HCT116 (cell line): ENCODE data around the gene TPMT. TPM values are rescaled to one million over a fixed set of nuclear protein-coding genes. Genes with fewer than 3 reads are reported as not detected.

Experiments used
- ATAC-seq: fragments of 200-7000 bp; cut with Tn5 transposase; 2 replicates; pipeline ENCODE4 v1.9.1; 2020; ENCODE audit warnings: mild to moderate bottlenecking, moderate library complexity
- BruUV-seq: library from RNA; stranded (reverse); fragments of 400-500 nt; replicated peaks from 2 replicates; lab custom pipeline; 2021; lab: Mats Ljungman, UMichigan
- CTCF ChIA-PET: fragments of 300-600 bp; sonication (Branson Sonifier 250); formaldehyde crosslinking; loops from one replicate; lab custom pipeline; 2021; ENCODE audit warnings: antibody characterized with exemption; lab: Charles Lee
- POLR2A ChIA-PET: fragments of 300-600, 350-600 bp; sonication (Branson Sonifier 250); formaldehyde crosslinking; loops from one replicate; lab custom pipeline; 2021; ENCODE audit warnings: antibody characterized with exemption; lab: Charles Lee
- RAD21 ChIA-PET, 2 experiments: fragments of 300-600 bp; sonication (Branson Sonifier 250); formaldehyde crosslinking; loops; one replicate each; lab custom pipeline; 2023; ENCODE audit warnings: low total read pairs in 2 of 2; ENCODE audit not compliant: uncharacterized antibody in 2 of 2, unreplicated experiment in 2 of 2, low non-redundant PET in 1 of 2; lab: Charles Lee
- DNase-seq: peaks from one replicate; pipeline ENCODE4 v3.0.0-alpha.2; 2010; ENCODE audit warnings: low read depth, low spot score
- H2AFZ ChIP-seq: fragments of 200-600 bp; shearing (Covaris generic), sonication (generic); 2 replicates; pipeline ENCODE4 v1.6.1; 2017; ENCODE audit warnings: low read depth, mixed run types, mixed read lengths, antibody characterized with exemption, low read length; ENCODE audit not compliant: poor library complexity, severe bottlenecking
- H3K27ac ChIP-seq: 2 replicates; pipeline ENCODE4 v1.5.1; 2012; ENCODE audit warnings: low read depth, low read length
- H3K27me3 ChIP-seq: fragments of 200-600 bp; sonication (generic); 2 replicates; pipeline ENCODE4 v1.6.1; 2016; ENCODE audit warnings: mixed run types, low read length, mixed read lengths; ENCODE audit not compliant: insufficient read depth
- H3K36me3 ChIP-seq, 2 experiments: fragments of 200-500 bp in 1 of 2; fragments of 200-600 bp in 1 of 2; sonication (Bioruptor generic) in 1 of 2; sonication (generic) in 1 of 2; 2 replicates each; pipeline versions ENCODE4 v1.5.1 to v1.6.1; 2014 to 2016; ENCODE audit warnings: low read length in 2 of 2, inconsistent platforms in 1 of 2, mixed read lengths in 1 of 2, mixed run types in 1 of 2; ENCODE audit not compliant: insufficient read depth in 2 of 2, control insufficient read depth in 1 of 2
- H3K4me1 ChIP-seq, 2 experiments: fragments of 200-600 bp in 1 of 2; sonication (generic) in 1 of 2; 2 replicates each; pipeline versions ENCODE4 v1.5.1 to v1.6.1; 2012 to 2017; ENCODE audit warnings: low read length in 2 of 2, inconsistent platforms in 1 of 2, mild to moderate bottlenecking in 1 of 2, mixed read lengths in 1 of 2, mixed run types in 1 of 2, moderate library complexity in 1 of 2; ENCODE audit not compliant: insufficient read depth in 2 of 2, control insufficient read depth in 1 of 2
- H3K4me2 ChIP-seq: fragments of 200-600 bp; sonication (generic); 2 replicates; pipeline ENCODE4 v1.6.1; 2017; ENCODE audit warnings: mixed run types, low read length, mixed read lengths
- H3K4me3 ChIP-seq, 2 experiments: fragments of 200-600 bp in 1 of 2; sonication (generic) in 1 of 2; replicated peaks in 1 of 2; 2 replicates each; pipeline ENCODE4 v1.5.1; 2011 to 2016; ENCODE audit warnings: low read length in 2 of 2, control low read depth in 1 of 2, low read depth in 1 of 2, mild to moderate bottlenecking in 1 of 2, mixed read lengths in 1 of 2, mixed run types in 1 of 2
- H3K79me2 ChIP-seq: fragments of 200-600 bp; sonication (generic); 2 replicates; pipeline ENCODE4 v1.6.1; 2017; ENCODE audit warnings: mild to moderate bottlenecking, mixed run types, low read length, moderate library complexity, mixed read lengths; ENCODE audit not compliant: insufficient read depth
- H3K9ac ChIP-seq: fragments of 200-600 bp; sonication (generic); 2 replicates; pipeline ENCODE4 v1.6.1; 2016; ENCODE audit warnings: low read length, mixed read lengths
- H3K9me2 ChIP-seq: fragments of 200-600 bp; sonication (generic), shearing (Covaris generic); 2 replicates; pipeline ENCODE4 v1.6.1; 2017; ENCODE audit warnings: mixed run types, mild to moderate bottlenecking, moderate library complexity; ENCODE audit not compliant: insufficient read depth
- H3K9me3 ChIP-seq, 2 experiments: fragments of 200-500 bp in 1 of 2; fragments of 200-600 bp in 1 of 2; sonication (Bioruptor generic) in 1 of 2; sonication (generic) in 1 of 2; 2 replicates each; pipeline ENCODE4 v1.6.1; 2014 to 2017; ENCODE audit warnings: low read length in 2 of 2, mixed read lengths in 2 of 2, inconsistent platforms in 1 of 2, low read depth in 1 of 2, mild to moderate bottlenecking in 1 of 2, mixed run types in 1 of 2, moderate library complexity in 1 of 2; ENCODE audit not compliant: control insufficient read depth in 1 of 2, insufficient read depth in 1 of 2
- H4K20me1 ChIP-seq: fragments of 200-600 bp; sonication (generic), shearing (Covaris generic); 2 replicates; pipeline ENCODE4 v1.6.1; 2017; ENCODE audit warnings: mixed run types, mild to moderate bottlenecking, moderate library complexity; ENCODE audit not compliant: insufficient read depth
- ATF3 ChIP-seq: IDR thresholded peaks from 2 replicates; pipeline ENCODE4 v1.6.1; 2012
- CBX3 ChIP-seq: IDR thresholded peaks from 2 replicates; pipeline ENCODE4 v1.6.1; 2012; ENCODE audit warnings: low read depth
- CEBPB ChIP-seq: IDR thresholded peaks from 2 replicates; pipeline ENCODE4 v1.6.1; 2012; ENCODE audit warnings: low read depth
- EGR1 ChIP-seq: IDR thresholded peaks from 2 replicates; pipeline ENCODE4 v1.6.1; 2012; ENCODE audit warnings: low read depth
- EZH2 ChIP-seq: fragments of 200-600 bp; sonication (generic); IDR thresholded peaks from 2 replicates; pipeline ENCODE4 v1.6.1; 2017; ENCODE audit warnings: antibody characterized with exemption, mixed run types
- EZH2phosphoT487 ChIP-seq: fragments of 200-600 bp; IDR thresholded peaks from 2 replicates; pipeline ENCODE4 v1.6.1; 2018; ENCODE audit warnings: antibody characterized with exemption, borderline replicate concordance
- FOSL1 ChIP-seq: IDR thresholded peaks from 2 replicates; pipeline ENCODE4 v1.6.1; 2012; ENCODE audit warnings: low read depth
- POLR2A ChIP-seq: IDR thresholded peaks from 2 replicates; pipeline ENCODE4 v1.7.0; 2011; ENCODE audit warnings: borderline replicate concordance; ENCODE audit not compliant: insufficient read depth, insufficient read length; ENCODE audit errors: extremely low read depth
- POLR2AphosphoS5 ChIP-seq: IDR thresholded peaks from 2 replicates; pipeline ENCODE4 v1.6.1; 2011; ENCODE audit warnings: mild to moderate bottlenecking, low read depth, low read length, moderate library complexity
- SIN3A ChIP-seq: IDR thresholded peaks from 2 replicates; pipeline ENCODE4 v1.6.1; 2012; ENCODE audit warnings: low read depth
- SP1 ChIP-seq: IDR thresholded peaks from 2 replicates; pipeline ENCODE4 v1.6.1; 2012; ENCODE audit warnings: low read depth
- YY1 ChIP-seq: IDR thresholded peaks from 2 replicates; pipeline ENCODE4 v1.6.1; 2011; ENCODE audit warnings: low read length, low read depth, moderate library complexity, mild to moderate bottlenecking; ENCODE audit not compliant: insufficient replicate concordance; ENCODE audit errors: extremely low read depth
- ZBTB33 ChIP-seq: IDR thresholded peaks from 2 replicates; pipeline ENCODE4 v1.6.1; 2011; ENCODE audit warnings: mild to moderate bottlenecking, low read length, moderate library complexity; ENCODE audit not compliant: insufficient replicate concordance; ENCODE audit errors: extremely low read depth
- ZFX ChIP-seq: fragments of 450-650 bp; IDR thresholded peaks from 2 replicates; pipeline ENCODE4 v1.6.1; 2017
- ZNF274 ChIP-seq: fragments of 200-500 bp; sonication (Bioruptor generic); IDR thresholded peaks from 2 replicates; pipeline ENCODE4 v1.6.1; 2014; ENCODE audit warnings: mild to moderate bottlenecking, low read depth, low read length, inconsistent platforms
- intact Hi-C: fragments of 100-400 bp; cut with micrococcal nuclease; formaldehyde crosslinking; loops from 2 replicates; pipeline ENCODE4 v1.10.0; 2022
- total RNA-seq: library from RNA; stranded (reverse); gene quantifications from one replicate; pipeline ENCODE4 v1.2.1, GENCODE V29; 2021; ENCODE audit not compliant: unreplicated experiment
- TF ChIP-seq, protein P1 (sequence below), 3 experiments: fragments of 200-600 bp in 1 of 3; sonication (generic) in 1 of 3; IDR thresholded peaks in 2 of 3; conservative IDR thresholded peaks in 1 of 3; 2 replicates each; pipeline ENCODE4 v1.5.1; 2012 to 2017; ENCODE audit warnings: low read depth in 2 of 3, low read length in 2 of 3, antibody characterized with exemption in 1 of 3, borderline replicate concordance in 1 of 3, control low read depth in 1 of 3, mild to moderate bottlenecking in 1 of 3, mixed read lengths in 1 of 3, mixed run types in 1 of 3, moderate library complexity in 1 of 3; ENCODE audit not compliant: insufficient read depth in 1 of 3
- TF ChIP-seq, protein P2 (sequence below): IDR thresholded peaks from 2 replicates; pipeline ENCODE4 v1.6.1; 2012; ENCODE audit warnings: low read depth

The TPMT gene
- total RNA-seq, 1 experiment from 2014 or later: 10.1 TPM

DNA sequence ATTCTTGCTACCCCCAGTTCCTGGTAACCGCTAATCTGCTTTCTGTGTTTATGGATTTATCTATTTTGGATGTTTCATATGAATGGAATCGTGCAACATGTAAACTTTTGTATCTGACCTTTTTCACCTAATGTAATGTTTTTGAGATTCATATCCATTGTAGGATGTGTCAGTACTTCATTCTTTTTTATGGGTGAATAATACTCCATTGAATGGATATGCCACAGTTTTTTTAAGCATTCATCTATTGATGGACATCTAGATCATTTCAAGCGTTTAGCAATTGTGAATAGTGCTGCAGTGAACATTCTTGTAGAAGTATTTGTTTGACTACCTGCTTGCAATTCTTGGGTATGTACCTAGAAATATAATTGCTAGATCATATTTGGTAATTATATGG lies 13.4 kb upstream of the TPMT start:
- Histone ChIP-seq H2AFZ (no peak overlapping the region), H3K4me1 (no peaks in the 10 kb centered on the region), H3K36me3 (peaks cover 2 to 13% of the 10 kb centered on the region in 2 experiments; a peak in 3 of 4 replicates), H3K4me3 (no peak overlapping the region), H3K9me2 (no peaks in the 10 kb centered on the region), H3K9ac (no peak overlapping the region), H4K20me1 (no peaks in the 10 kb centered on the region), H3K27me3 (no peaks in the 10 kb centered on the region), H3K79me2 (no peaks in the 10 kb centered on the region), H3K9me3 (no peaks in the 10 kb centered on the region; a peak in 1 of 4 replicates), H3K27ac (no peak overlapping the region), H3K4me2 (no peak overlapping the region)
- RAD21 ChIA-PET: no interaction called here
- ATAC-seq: no peak
- intact Hi-C loops: no loop called here
- no TSS peak for BruUV-seq
- CTCF ChIA-PET: no interaction called here
- POLR2A ChIA-PET: no interaction called here
- DNase-seq: no peak
- no peak for TF ChIP-seq SP1
- no peak for TF ChIP-seq EZH2phosphoT487
- no peak for TF ChIP-seq POLR2A
- TF ChIP-seq, protein P1, sequence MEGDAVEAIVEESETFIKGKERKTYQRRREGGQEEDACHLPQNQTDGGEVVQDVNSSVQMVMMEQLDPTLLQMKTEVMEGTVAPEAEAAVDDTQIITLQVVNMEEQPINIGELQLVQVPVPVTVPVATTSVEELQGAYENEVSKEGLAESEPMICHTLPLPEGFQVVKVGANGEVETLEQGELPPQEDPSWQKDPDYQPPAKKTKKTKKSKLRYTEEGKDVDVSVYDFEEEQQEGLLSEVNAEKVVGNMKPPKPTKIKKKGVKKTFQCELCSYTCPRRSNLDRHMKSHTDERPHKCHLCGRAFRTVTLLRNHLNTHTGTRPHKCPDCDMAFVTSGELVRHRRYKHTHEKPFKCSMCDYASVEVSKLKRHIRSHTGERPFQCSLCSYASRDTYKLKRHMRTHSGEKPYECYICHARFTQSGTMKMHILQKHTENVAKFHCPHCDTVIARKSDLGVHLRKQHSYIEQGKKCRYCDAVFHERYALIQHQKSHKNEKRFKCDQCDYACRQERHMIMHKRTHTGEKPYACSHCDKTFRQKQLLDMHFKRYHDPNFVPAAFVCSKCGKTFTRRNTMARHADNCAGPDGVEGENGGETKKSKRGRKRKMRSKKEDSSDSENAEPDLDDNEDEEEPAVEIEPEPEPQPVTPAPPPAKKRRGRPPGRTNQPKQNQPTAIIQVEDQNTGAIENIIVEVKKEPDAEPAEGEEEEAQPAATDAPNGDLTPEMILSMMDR (IDR thresholded peaks at IDR 0.05 in 2 of 3, conservative IDR thresholded peaks at IDR 0.05 in 1 of 3; ENCODE audit: borderline replicate concordance in 1 of 3, insufficient read depth in 1 of 3, low read depth in 2 of 3, low read length in 2 of 3): no peak
- no peak for TF ChIP-seq FOSL1
- no peak for TF ChIP-seq ZNF274
- TF ChIP-seq, protein P2, sequence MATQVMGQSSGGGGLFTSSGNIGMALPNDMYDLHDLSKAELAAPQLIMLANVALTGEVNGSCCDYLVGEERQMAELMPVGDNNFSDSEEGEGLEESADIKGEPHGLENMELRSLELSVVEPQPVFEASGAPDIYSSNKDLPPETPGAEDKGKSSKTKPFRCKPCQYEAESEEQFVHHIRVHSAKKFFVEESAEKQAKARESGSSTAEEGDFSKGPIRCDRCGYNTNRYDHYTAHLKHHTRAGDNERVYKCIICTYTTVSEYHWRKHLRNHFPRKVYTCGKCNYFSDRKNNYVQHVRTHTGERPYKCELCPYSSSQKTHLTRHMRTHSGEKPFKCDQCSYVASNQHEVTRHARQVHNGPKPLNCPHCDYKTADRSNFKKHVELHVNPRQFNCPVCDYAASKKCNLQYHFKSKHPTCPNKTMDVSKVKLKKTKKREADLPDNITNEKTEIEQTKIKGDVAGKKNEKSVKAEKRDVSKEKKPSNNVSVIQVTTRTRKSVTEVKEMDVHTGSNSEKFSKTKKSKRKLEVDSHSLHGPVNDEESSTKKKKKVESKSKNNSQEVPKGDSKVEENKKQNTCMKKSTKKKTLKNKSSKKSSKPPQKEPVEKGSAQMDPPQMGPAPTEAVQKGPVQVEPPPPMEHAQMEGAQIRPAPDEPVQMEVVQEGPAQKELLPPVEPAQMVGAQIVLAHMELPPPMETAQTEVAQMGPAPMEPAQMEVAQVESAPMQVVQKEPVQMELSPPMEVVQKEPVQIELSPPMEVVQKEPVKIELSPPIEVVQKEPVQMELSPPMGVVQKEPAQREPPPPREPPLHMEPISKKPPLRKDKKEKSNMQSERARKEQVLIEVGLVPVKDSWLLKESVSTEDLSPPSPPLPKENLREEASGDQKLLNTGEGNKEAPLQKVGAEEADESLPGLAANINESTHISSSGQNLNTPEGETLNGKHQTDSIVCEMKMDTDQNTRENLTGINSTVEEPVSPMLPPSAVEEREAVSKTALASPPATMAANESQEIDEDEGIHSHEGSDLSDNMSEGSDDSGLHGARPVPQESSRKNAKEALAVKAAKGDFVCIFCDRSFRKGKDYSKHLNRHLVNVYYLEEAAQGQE: no peak
- no peak for TF ChIP-seq CBX3
- TF ChIP-seq CEBPB: no peak
- no peak for TF ChIP-seq ATF3
- TF ChIP-seq ZFX: no peak
- TF ChIP-seq SIN3A: no peak
- TF ChIP-seq EGR1: no peak
- TF ChIP-seq POLR2AphosphoS5: no peak
- no peak for TF ChIP-seq EZH2
- TF ChIP-seq YY1: no peak
- TF ChIP-seq ZBTB33: no peak
